Lower leg skin (tissue), 3 donors: ENCODE measurements around the gene SPRED2.

Experiments
- POLR2A ChIP-seq, 2 donors: fragments of 450-650 bp; IDR thresholded peaks; one replicate each; pipeline ENCODE4 v1.6.1; 2016 to 2017; ENCODE audit warnings: antibody characterized with exemption in 2 of 2, mild to moderate bottlenecking in 1 of 2, moderate library complexity in 1 of 2
- TF ChIP-seq, protein P1 (sequence below), 3 donors: fragments of 450-650 bp; IDR thresholded peaks; one replicate each; pipeline ENCODE4 v1.5.1; 2016; ENCODE audit warnings: antibody characterized with exemption in 3 of 3, mild to moderate bottlenecking in 3 of 3, moderate library complexity in 2 of 3

DNA sequence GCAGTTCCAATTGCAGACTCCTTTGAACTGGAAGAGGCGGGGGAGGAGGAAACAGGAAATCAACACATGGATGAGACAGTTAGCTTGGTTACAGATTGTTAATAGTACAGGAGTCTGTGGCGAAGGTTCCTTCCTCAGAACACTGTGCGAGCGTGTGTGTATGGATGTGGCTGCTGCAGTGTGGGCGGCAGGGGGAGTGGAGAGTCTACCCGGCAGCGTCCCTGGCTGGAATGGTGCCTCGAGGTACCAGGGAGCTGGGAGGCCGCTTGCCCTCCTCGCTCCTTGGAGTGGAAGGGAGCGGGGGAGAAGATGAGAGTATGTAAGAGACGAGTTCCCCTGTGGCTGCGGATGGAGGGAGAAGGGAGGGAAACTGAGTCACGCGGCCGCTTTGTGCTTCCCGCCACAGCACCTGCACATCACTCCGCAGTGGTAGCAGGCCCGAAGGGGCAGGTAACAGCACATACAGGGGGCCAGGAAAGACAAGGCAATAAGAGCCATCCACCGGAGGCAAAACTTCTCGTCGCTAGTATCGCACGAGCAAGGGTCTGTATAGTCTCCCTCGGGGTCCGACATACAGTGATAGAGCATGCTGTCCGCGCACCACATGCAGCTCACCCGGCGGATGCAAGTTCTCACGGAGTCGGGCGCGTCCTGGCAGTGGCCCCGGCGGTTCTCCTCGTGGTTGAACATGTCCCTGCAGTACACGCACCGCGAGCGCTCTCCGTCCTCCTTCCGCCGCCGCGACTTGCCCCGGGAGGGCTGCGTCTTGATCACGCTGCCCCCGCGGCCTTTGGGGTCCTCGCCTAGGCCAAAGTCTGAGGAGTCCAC, 119.1 kb downstream of the SPRED2 start:
- TF ChIP-seq POLR2A (IDR thresholded peaks at IDR 0.05): no peak
- TF ChIP-seq, protein P1, sequence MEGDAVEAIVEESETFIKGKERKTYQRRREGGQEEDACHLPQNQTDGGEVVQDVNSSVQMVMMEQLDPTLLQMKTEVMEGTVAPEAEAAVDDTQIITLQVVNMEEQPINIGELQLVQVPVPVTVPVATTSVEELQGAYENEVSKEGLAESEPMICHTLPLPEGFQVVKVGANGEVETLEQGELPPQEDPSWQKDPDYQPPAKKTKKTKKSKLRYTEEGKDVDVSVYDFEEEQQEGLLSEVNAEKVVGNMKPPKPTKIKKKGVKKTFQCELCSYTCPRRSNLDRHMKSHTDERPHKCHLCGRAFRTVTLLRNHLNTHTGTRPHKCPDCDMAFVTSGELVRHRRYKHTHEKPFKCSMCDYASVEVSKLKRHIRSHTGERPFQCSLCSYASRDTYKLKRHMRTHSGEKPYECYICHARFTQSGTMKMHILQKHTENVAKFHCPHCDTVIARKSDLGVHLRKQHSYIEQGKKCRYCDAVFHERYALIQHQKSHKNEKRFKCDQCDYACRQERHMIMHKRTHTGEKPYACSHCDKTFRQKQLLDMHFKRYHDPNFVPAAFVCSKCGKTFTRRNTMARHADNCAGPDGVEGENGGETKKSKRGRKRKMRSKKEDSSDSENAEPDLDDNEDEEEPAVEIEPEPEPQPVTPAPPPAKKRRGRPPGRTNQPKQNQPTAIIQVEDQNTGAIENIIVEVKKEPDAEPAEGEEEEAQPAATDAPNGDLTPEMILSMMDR (IDR thresholded peaks at IDR 0.05): no peak
